Naive thymus-derived CD4-positive, alpha-beta T cell (primary cell): ENCODE data around the gene UTP14C. TPM values are rescaled to one million over a fixed set of nuclear protein-coding genes. Genes with fewer than 3 reads are reported as not detected.
A peak's percentile ranks its signal among the peaks of the same experiment; 100 is the strongest.

Source experiments
- ATAC-seq: fragments of 150-1000 bp; cut with Tn5 transposase; 2 replicates; pipeline ENCODE4 v1.10.0; 2021; ENCODE audit warnings: mild to moderate bottlenecking, moderate library complexity
- CTCF ChIA-PET: fragments of 350-600 bp; sonication (Branson Sonifier 250); formaldehyde crosslinking; loops from one replicate; lab custom pipeline; 2021; ENCODE audit warnings: antibody characterized with exemption; lab: Charles Lee
- POLR2A ChIA-PET: fragments of 350-600 bp; sonication (Branson Sonifier 250); formaldehyde crosslinking; loops from one replicate; lab custom pipeline; 2021; ENCODE audit warnings: antibody characterized with exemption, inconsistent platforms; lab: Charles Lee
- DNase-seq, 9 donors: peaks; one replicate each; pipeline versions ENCODE4 v3.0.0 to v3.0.0-alpha.2; 2020 to 2022; ENCODE audit warnings: mixed read lengths in 1 of 9
- H3K27ac ChIP-seq: one replicate; pipeline ENCODE4 v1.7.0; 2013; ENCODE audit warnings: mild to moderate bottlenecking, low read depth, low read length, moderate library complexity
- H3K27me3 ChIP-seq, 2 donors: one replicate each; pipeline ENCODE4 v1.7.0; 2013; ENCODE audit warnings: low read length in 2 of 2, mild to moderate bottlenecking in 2 of 2, moderate library complexity in 2 of 2; ENCODE audit not compliant: control insufficient read depth in 2 of 2, insufficient read depth in 2 of 2
- H3K36me3 ChIP-seq, 3 experiments: 1 replicate in 2 of 3; 2 replicates in 1 of 3; pipeline ENCODE4 v1.7.0; 2013; ENCODE audit warnings: low read length in 3 of 3, mild to moderate bottlenecking in 3 of 3, moderate library complexity in 1 of 3; ENCODE audit not compliant: insufficient read depth in 3 of 3, control insufficient read depth in 2 of 3
- H3K4me1 ChIP-seq, 2 donors: one replicate each; pipeline ENCODE4 v1.7.0; 2013; ENCODE audit warnings: low read length in 2 of 2, mild to moderate bottlenecking in 2 of 2, moderate library complexity in 1 of 2; ENCODE audit not compliant: control insufficient read depth in 2 of 2, insufficient read depth in 2 of 2
- H3K4me3 ChIP-seq: 2 replicates; pipeline ENCODE4 v1.7.0; 2013; ENCODE audit warnings: mild to moderate bottlenecking, low read length
- H3K9me3 ChIP-seq, 3 experiments: 1 replicate in 2 of 3; 2 replicates in 1 of 3; pipeline ENCODE4 v1.7.0; 2013; ENCODE audit warnings: low read length in 3 of 3; ENCODE audit not compliant: control insufficient read depth in 2 of 3
- H3K27ac Mint-ChIP-seq, 9 donors: one replicate each; pipeline ENCODE4 v1.8.0; 2020 to 2022; ENCODE audit warnings: mixed read lengths in 9 of 9, mild to moderate bottlenecking in 8 of 9, moderate library complexity in 5 of 9, inconsistent platforms in 2 of 9
- H3K27me3 Mint-ChIP-seq, 5 donors: one replicate each; pipeline ENCODE4 v1.8.0; 2021 to 2022; ENCODE audit warnings: mixed read lengths in 5 of 5, mild to moderate bottlenecking in 1 of 5
- H3K36me3 Mint-ChIP-seq, 5 donors: one replicate each; pipeline ENCODE4 v1.8.0; 2020 to 2022; ENCODE audit warnings: mixed read lengths in 5 of 5, mild to moderate bottlenecking in 3 of 5, inconsistent platforms in 1 of 5
- H3K4me1 Mint-ChIP-seq, 7 donors: one replicate each; pipeline ENCODE4 v1.8.0; 2020 to 2022; ENCODE audit warnings: mixed read lengths in 7 of 7, mild to moderate bottlenecking in 3 of 7, inconsistent platforms in 1 of 7
- H3K4me3 Mint-ChIP-seq, 10 donors: one replicate each; pipeline ENCODE4 v1.8.0; 2020 to 2022; ENCODE audit warnings: mild to moderate bottlenecking in 10 of 10, mixed read lengths in 10 of 10, moderate library complexity in 6 of 10, inconsistent platforms in 2 of 10
- H3K9me3 Mint-ChIP-seq, 11 donors: one replicate each; pipeline ENCODE4 v1.8.0; 2020 to 2022; ENCODE audit warnings: mixed read lengths in 11 of 11, mild to moderate bottlenecking in 4 of 11, inconsistent platforms in 1 of 11, moderate library complexity in 1 of 11
- intact Hi-C, 2 donors: fragments of 100-400 bp; cut with micrococcal nuclease; formaldehyde crosslinking; loops; one replicate each; pipeline ENCODE4 v1.15.1; 2023
- polyA plus RNA-seq, 2 donors: library from polyadenylated mRNA; unstranded; fragments of 300-500 nt; fragmentation: Illumina TruSeq; gene quantifications; one replicate each; pipeline ENCODE4 v1.2.3, GENCODE V29; 2021
- total RNA-seq, 6 experiments: library from RNA in 5 of 6; stranded (reverse) in 5 of 6; gene quantifications; 1 replicate in 5 of 6; 2 replicates in 1 of 6; pipeline ENCODE4 v1.2.3 and lab custom pipeline; 2021 to 2026

UTP14C gene
- total and polyA plus RNA-seq, 7 experiments from 2014 or later: 2.0 to 17.2 (median 4.6) TPM

DNA sequence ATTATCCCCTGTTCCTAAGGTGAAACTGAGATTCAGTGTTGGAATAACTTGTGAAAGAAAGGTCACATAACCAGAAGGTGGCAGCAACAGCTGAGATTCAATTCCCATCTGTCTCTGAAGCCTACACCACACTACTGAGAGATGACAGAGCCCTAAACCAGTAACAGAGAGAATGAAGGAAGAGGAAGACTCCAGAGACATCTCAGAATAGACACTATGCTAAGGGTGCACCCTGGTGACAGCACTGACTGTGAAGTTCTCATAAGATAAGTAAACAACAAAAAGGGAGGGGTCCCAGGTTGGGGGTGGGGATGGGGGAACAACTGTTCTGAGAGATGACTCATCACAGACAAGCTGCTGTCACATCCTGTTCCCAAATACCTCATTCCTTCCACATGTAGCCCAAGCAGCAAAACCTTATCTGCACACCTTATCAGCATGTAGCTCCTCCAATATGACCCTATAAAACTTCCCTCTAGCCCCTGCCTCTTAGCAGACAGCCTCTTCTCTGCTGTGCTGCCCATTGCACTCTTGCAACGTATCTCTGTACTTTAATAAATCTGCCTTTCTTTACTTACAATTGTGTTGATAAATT is 46.5 kb downstream of the UTP14C start:
- ChIA-PET POLR2A (no interaction called here), CTCF (no interaction called here)
- Mint-ChIP-seq H3K27me3 (peaks cover 25 to 41% (median 27%) of the 10 kb centered on the region in 5 donors), H3K9me3 (peaks cover 8 to 52% (median 30%) of the 10 kb centered on the region in 11 donors), H3K36me3 (peaks cover 4 to 20% (median 8%) of the 10 kb centered on the region in 5 donors), H3K4me3 (no peak overlapping the region), H3K4me1 (peaks cover 0 to 14% (median 0%) of the 10 kb centered on the region in 7 donors), H3K27ac (no peak overlapping the region)
- Histone ChIP-seq H3K27ac (no peak overlapping the region), H3K4me3 (no peak overlapping the region), H3K27me3 (no peaks in the 10 kb centered on the region), H3K9me3 (peaks cover 0 to 21% (median 7%) of the 10 kb centered on the region in 3 experiments), H3K4me1 (no peaks in the 10 kb centered on the region), H3K36me3 (no peaks in the 10 kb centered on the region)
- ATAC-seq (no peak), DNase-seq (peak in 1 of 9 donors; percentile 1)
- intact Hi-C loops: loop anchor here in 1 of 2 donors (2.0 kb wide), 1 partner anchor 56 kb away; no protein-coding TSS in a partner anchor

Other genes starting within 250 kb of the UTP14C start
- 10 to 100 TPM in 4 of 5 experiments, 1 to 10 TPM in 1; 6.7 to 25.3 (median 20.1) TPM for gene DHRS12, start 220.5 kb upstream of the UTP14C start, total RNA-seq
- gene DHRS12, start 220.5 kb upstream of the UTP14C start, polyA plus RNA-seq: 10 to 100 TPM; 24.8 to 27.1 TPM
- gene TMEM272, start 179.5 kb upstream of the UTP14C start, total RNA-seq: 10 to 100 TPM in 2 of 5 experiments, 1 to 10 TPM in 2, under 1 TPM in 1; 0.19 to 23.3 (median 5.9) TPM
- under 1 TPM; 0.74 to 0.75 TPM for gene TMEM272, start 179.5 kb upstream of the UTP14C start, polyA plus RNA-seq
- gene CCDC70, start 162.7 kb upstream of the UTP14C start, total RNA-seq: not detected
- not detected for gene CCDC70, start 162.7 kb upstream of the UTP14C start, polyA plus RNA-seq
- 1 to 10 TPM in 4 of 5 experiments, under 1 TPM in 1; 0.48 to 1.4 (median 1.3) TPM for gene ATP7B, start 13.2 kb upstream of the UTP14C start, total RNA-seq
- gene ATP7B, start 13.2 kb upstream of the UTP14C start, polyA plus RNA-seq: under 1 TPM; 0.18 to 0.23 TPM
- gene ALG11, start 12.3 kb upstream of the UTP14C start, total RNA-seq: 10 to 100 TPM; 29.3 to 45.6 (median 38.3) TPM
- 10 to 100 TPM; 22.6 to 31.5 TPM for gene ALG11, start 12.3 kb upstream of the UTP14C start, polyA plus RNA-seq
- not detected for gene NEK5, start 104.4 kb downstream of the UTP14C start, total RNA-seq
- under 1 TPM in 1 of 2 donors, not detected in 1; 0.14 TPM for gene NEK5, start 104.4 kb downstream of the UTP14C start, polyA plus RNA-seq
- 1 to 10 TPM; 4.4 to 7.8 (median 4.5) TPM for gene NEK3, start 134.9 kb downstream of the UTP14C start, total RNA-seq
- gene NEK3, start 134.9 kb downstream of the UTP14C start, polyA plus RNA-seq: 10 to 100 TPM in 1 of 2 donors, 1 to 10 TPM in 1; 5.0 to 17.5 TPM